ENCODE measurements around the gene MCHR1. TPM values are rescaled to one million over a fixed set of nuclear protein-coding genes. Genes with fewer than 3 reads are reported as not detected.

Gene MCHR1
- total RNA-seq, 1 donor from 2014 or later: not detected

DNA sequence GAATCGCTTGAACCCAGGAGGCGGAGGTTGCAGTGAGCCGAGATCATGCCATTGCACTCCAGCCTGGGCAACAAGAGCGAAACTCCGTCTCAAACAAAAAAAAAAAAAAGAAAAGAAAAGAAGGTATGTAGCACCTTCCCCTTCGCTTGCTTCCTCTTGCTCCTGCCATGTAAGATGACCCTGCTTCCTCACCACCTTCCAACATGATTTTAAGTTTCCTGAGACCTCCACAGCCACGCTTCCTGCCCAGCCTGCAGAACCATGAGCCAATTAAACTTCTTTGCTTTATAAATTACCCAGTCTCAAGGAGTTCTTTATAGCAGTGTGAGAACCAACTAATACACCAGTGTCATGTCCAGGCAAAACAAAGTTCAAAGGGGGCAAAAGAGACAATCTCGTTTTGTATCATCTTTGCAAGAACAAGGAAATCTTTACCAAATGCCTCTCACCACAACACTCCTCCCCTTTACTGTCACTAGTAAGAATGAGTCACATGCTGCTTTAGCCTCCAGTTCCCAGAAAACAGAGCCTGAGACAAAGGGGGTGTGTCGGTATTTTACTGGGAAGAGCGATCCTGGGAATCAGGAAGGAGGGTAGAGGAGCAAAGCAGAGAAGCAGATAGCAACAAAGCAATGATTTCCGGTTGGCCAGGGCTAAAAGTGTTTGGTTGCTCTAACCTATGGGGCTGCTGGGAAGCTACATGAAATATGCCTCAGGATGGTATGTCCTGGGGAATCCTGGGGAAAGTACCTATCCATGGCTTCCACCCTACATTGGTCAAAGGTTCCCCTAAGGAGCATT, 10.5 kb upstream of the MCHR1 start:
- Histone ChIP-seq H3K27ac (no peak overlapping the region), H3K36me3 (no peaks in the 10 kb centered on the region), H3K27me3 (no peaks in the 10 kb centered on the region), H3K4me3 (no peak overlapping the region), H3K4me1 (peaks cover 32% of the 10 kb centered on the region), H3K9me3 (no peaks in the 10 kb centered on the region)
- intact Hi-C loops (cut with DNase I): no loop called here
- DNase-seq (ENCODE audit: extremely low spot score in 2 of 2): no peak
- TF ChIP-seq, protein P1, sequence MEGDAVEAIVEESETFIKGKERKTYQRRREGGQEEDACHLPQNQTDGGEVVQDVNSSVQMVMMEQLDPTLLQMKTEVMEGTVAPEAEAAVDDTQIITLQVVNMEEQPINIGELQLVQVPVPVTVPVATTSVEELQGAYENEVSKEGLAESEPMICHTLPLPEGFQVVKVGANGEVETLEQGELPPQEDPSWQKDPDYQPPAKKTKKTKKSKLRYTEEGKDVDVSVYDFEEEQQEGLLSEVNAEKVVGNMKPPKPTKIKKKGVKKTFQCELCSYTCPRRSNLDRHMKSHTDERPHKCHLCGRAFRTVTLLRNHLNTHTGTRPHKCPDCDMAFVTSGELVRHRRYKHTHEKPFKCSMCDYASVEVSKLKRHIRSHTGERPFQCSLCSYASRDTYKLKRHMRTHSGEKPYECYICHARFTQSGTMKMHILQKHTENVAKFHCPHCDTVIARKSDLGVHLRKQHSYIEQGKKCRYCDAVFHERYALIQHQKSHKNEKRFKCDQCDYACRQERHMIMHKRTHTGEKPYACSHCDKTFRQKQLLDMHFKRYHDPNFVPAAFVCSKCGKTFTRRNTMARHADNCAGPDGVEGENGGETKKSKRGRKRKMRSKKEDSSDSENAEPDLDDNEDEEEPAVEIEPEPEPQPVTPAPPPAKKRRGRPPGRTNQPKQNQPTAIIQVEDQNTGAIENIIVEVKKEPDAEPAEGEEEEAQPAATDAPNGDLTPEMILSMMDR (IDR thresholded peaks at IDR 0.05): no peak
- peak in 1 of 2 donors; percentile 50 for TF ChIP-seq POLR2AphosphoS5 (IDR thresholded peaks at IDR 0.05; ENCODE audit: insufficient read depth in 1 of 2, low read depth in 1 of 2)
- no peak for TF ChIP-seq POLR2A (IDR thresholded peaks at IDR 0.05)

DNA sequence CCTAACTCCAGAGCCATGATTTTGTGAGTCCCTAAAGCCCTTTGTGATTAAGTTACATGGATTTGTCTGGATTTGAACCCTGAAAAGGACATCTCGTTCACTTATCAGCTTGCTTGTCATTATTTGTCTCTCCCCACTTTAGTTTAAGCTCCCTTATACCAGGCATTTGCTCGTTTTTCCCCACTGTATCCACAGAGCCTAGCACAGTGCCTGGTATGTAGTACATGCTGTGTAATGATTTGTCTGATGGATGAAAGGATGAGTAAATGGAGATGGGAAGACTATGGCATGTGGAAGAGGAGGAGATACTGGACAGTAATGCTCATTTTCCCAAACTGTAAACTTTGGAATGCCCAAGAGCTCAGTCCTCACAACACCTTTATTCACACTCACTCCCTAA, 9.2 kb upstream of the MCHR1 start:
- intact Hi-C loops (cut with DNase I): no loop called here
- DNase-seq (ENCODE audit: extremely low spot score in 2 of 2): no peak
- no peaks in the 10 kb centered on the region for H3K9me3 ChIP-seq
- H3K4me1 ChIP-seq: peaks cover 27% of the 10 kb centered on the region
- no peaks in the 10 kb centered on the region for H3K27me3 ChIP-seq
- no peak overlapping the region for H3K27ac ChIP-seq
- H3K36me3 ChIP-seq: no peaks in the 10 kb centered on the region
- no peak for TF ChIP-seq POLR2A (IDR thresholded peaks at IDR 0.05)
- TF ChIP-seq, protein P1 (IDR thresholded peaks at IDR 0.05): no peak
- no peak for TF ChIP-seq POLR2AphosphoS5 (IDR thresholded peaks at IDR 0.05; ENCODE audit: insufficient read depth in 1 of 2, low read depth in 1 of 2)
- H3K4me3 ChIP-seq: no peak overlapping the region

GRCh38 chr22:40671369-40671768, 7.9 kb upstream of the MCHR1 start:
- no peak overlapping the region for H3K27ac ChIP-seq
- H3K4me1 ChIP-seq: peaks cover 14% of the 10 kb centered on the region
- TF ChIP-seq POLR2A (IDR thresholded peaks at IDR 0.05) (no peak), POLR2AphosphoS5 (IDR thresholded peaks at IDR 0.05; ENCODE audit: insufficient read depth in 1 of 2, low read depth in 1 of 2) (no peak)
- TF ChIP-seq, protein P1 (IDR thresholded peaks at IDR 0.05): no peak
- intact Hi-C loops (cut with DNase I): no loop called here
- H3K27me3 ChIP-seq: no peaks in the 10 kb centered on the region
- no peak overlapping the region for H3K4me3 ChIP-seq
- no peaks in the 10 kb centered on the region for H3K9me3 ChIP-seq
- no peak for DNase-seq (ENCODE audit: extremely low spot score in 2 of 2)
- no peaks in the 10 kb centered on the region for H3K36me3 ChIP-seq

- H3K27ac ChIP-seq: no peak overlapping the region
- peaks cover 9% of the 10 kb centered on the region for H3K4me1 ChIP-seq
- H3K9me3 ChIP-seq: no peaks in the 10 kb centered on the region
- H3K27me3 ChIP-seq: no peaks in the 10 kb centered on the region
- TF ChIP-seq, protein P1 (IDR thresholded peaks at IDR 0.05): no peak
- TF ChIP-seq POLR2AphosphoS5 (IDR thresholded peaks at IDR 0.05; ENCODE audit: insufficient read depth in 1 of 2, low read depth in 1 of 2) (no peak), POLR2A (IDR thresholded peaks at IDR 0.05) (no peak)
- H3K36me3 ChIP-seq: no peaks in the 10 kb centered on the region
- no peak overlapping the region for H3K4me3 ChIP-seq
- DNase-seq (ENCODE audit: extremely low spot score in 2 of 2): no peak
- intact Hi-C loops (cut with DNase I): no loop called here
Observed at GRCh38 chr22:40671796-40672360, 7.4 kb upstream of the MCHR1 start.

- no peak for DNase-seq (ENCODE audit: extremely low spot score in 2 of 2)
- no peaks in the 10 kb centered on the region for H3K9me3 ChIP-seq
- no peak for TF ChIP-seq POLR2AphosphoS5 (IDR thresholded peaks at IDR 0.05; ENCODE audit: insufficient read depth in 1 of 2, low read depth in 1 of 2)
- TF ChIP-seq, protein P1 (IDR thresholded peaks at IDR 0.05): no peak
- intact Hi-C loops (cut with DNase I): no loop called here
- no peaks in the 10 kb centered on the region for H3K4me1 ChIP-seq
- H3K27me3 ChIP-seq: no peaks in the 10 kb centered on the region
- no peak overlapping the region for H3K4me3 ChIP-seq
- no peak overlapping the region for H3K27ac ChIP-seq
- H3K36me3 ChIP-seq: no peaks in the 10 kb centered on the region
Observed at GRCh38 chr22:40673017-40673416, 6.3 kb upstream of the MCHR1 start.
